Mucosa of rectum (tissue), 2 donors: Measurements from ENCODE around the gene TNIK.

ENCODE experiments used
- H3K27ac ChIP-seq, 2 donors: one replicate each; pipeline ENCODE4 v1.7.0; 2013; ENCODE audit warnings: inconsistent platforms in 2 of 2, low read depth in 2 of 2, low read length in 2 of 2
- H3K27me3 ChIP-seq, 2 donors: one replicate each; pipeline ENCODE4 v1.7.0; 2013; ENCODE audit warnings: low read length in 2 of 2; ENCODE audit not compliant: control insufficient read depth in 2 of 2, insufficient read depth in 2 of 2
- H3K36me3 ChIP-seq, 2 donors: one replicate each; pipeline ENCODE4 v1.7.0; 2013; ENCODE audit warnings: low read length in 2 of 2; ENCODE audit not compliant: control insufficient read depth in 2 of 2, insufficient read depth in 2 of 2
- H3K4me1 ChIP-seq, 2 donors: one replicate each; pipeline ENCODE4 v1.7.0; 2013; ENCODE audit warnings: low read length in 2 of 2, mild to moderate bottlenecking in 1 of 2; ENCODE audit not compliant: control insufficient read depth in 2 of 2, insufficient read depth in 2 of 2
- H3K4me3 ChIP-seq, 2 donors: one replicate each; pipeline ENCODE4 v1.7.0; 2013; ENCODE audit warnings: low read length in 2 of 2
- H3K9ac ChIP-seq, 2 donors: one replicate each; pipeline ENCODE4 v1.7.0; 2013; ENCODE audit warnings: low read length in 2 of 2, low read depth in 1 of 2, mild to moderate bottlenecking in 1 of 2
- H3K9me3 ChIP-seq, 2 donors: one replicate each; pipeline ENCODE4 v1.7.0; 2013; ENCODE audit warnings: low read length in 2 of 2; ENCODE audit not compliant: control insufficient read depth in 2 of 2
- donor health status: healthy.
- donor health status: Normal muscosa, but diverticular disease.

Gene TNIK

GRCh38 chr3:171065732-171066131 lies 394.5 kb downstream of the TNIK start:
- H3K27me3 ChIP-seq = no peaks in the 10 kb centered on the region
- no peaks in the 10 kb centered on the region for H3K4me1 ChIP-seq
- no peak overlapping the region for H3K27ac ChIP-seq
- no peak overlapping the region for H3K4me3 ChIP-seq
- H3K9me3 ChIP-seq = no peaks in the 10 kb centered on the region
- peaks cover 7 to 11% of the 10 kb centered on the region in 2 donors for H3K36me3 ChIP-seq
- no peak overlapping the region for H3K9ac ChIP-seq

DNA sequence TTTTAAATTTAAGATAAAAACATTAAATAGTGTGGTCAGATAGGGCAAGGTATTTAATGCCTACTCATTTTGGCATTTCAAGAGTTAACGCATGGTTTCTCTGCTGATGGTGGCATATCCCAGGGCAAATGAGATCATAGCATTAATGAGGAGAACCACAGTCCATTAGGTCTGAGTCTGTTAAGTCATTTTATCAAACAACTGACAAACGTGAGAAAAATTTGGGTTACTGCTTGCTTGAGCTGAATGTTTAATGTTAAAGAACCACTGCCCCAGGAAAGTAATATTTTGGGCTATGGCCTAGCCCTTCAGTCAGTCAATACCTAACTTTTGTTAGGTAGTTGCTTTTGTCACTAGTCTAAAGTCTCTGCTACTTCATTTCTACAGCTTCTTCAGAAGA lies 395.7 kb downstream of the TNIK start:
- Histone ChIP-seq H3K36me3 (peaks cover 7 to 11% of the 10 kb centered on the region in 2 donors), H3K27me3 (no peaks in the 10 kb centered on the region), H3K27ac (no peak overlapping the region), H3K9ac (no peak overlapping the region), H3K4me3 (no peak overlapping the region), H3K9me3 (no peaks in the 10 kb centered on the region), H3K4me1 (no peaks in the 10 kb centered on the region)

DNA sequence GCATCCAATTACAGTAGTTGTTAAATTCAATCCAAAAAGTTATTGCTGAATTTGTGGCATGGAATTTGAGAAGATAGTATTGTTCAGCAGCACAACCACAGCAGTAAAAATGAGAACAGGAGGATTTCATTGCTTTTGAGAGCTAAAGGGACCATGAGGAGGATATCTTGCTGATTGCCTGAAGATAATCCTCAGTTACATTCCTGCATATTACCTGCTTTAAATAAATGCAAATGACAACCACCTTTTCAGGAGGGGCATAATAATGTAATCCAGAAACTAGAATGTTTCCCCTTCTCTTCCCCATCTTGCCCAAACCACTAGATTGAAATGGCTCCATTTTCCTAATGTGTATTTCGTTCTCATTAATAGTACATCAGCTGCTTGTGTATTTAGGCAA lies 398.5 kb downstream of the TNIK start:
- no peak overlapping the region for H3K27ac ChIP-seq
- H3K27me3 ChIP-seq = no peaks in the 10 kb centered on the region
- H3K9me3 ChIP-seq = no peaks in the 10 kb centered on the region
- H3K9ac ChIP-seq = no peak overlapping the region
- H3K36me3 ChIP-seq = peaks cover 4 to 8% of the 10 kb centered on the region in 2 donors
- H3K4me1 ChIP-seq = peaks cover 0 to 7% of the 10 kb centered on the region in 2 donors
- H3K4me3 ChIP-seq = no peak overlapping the region

- Histone ChIP-seq H3K9me3 (no peaks in the 10 kb centered on the region), H3K36me3 (no peaks in the 10 kb centered on the region), H3K27ac (no peak overlapping the region), H3K4me3 (no peak overlapping the region), H3K27me3 (no peaks in the 10 kb centered on the region), H3K4me1 (peaks cover 0 to 7% of the 10 kb centered on the region in 2 donors), H3K9ac (no peak overlapping the region)
Observed at GRCh38 chr3:171059978-171060377, 400.2 kb downstream of the TNIK start.

DNA sequence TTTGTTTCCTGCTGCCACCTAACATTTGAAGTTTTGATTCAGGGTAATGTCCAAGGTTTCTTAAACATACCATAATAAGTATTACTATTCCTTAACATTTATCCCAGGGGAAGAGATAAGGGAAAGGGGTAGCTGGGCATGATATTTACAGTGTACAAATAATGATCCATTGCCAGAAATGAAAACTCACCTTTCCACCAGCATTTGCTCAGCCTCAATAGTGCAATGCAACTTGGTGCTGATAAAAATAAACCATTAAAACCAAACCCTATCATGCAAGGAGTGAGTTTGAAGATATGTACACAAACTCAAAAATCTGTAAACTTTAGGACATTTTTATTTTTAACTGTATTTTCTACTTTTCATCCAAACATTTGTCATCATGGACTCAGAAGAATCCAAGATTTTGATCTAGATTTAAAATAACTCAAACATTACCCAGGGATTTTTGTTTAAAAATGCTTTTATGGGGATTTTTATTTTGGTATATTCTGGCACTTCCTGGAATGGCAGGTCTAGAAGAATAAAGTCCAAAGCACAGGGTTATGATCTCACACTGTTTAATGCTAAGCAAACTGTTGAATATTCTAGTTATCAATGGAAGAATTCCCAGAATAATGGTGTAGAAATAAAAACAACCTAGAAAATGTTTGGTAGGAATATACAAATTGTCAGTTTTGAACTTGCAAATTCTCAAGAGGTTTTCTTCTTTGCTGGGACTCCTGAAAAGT lies 401.2 kb downstream of the TNIK start:
- Histone ChIP-seq H3K27me3 (no peaks in the 10 kb centered on the region), H3K36me3 (no peaks in the 10 kb centered on the region), H3K4me1 (peaks cover 0 to 7% of the 10 kb centered on the region in 2 donors), H3K27ac (no peak overlapping the region), H3K9ac (no peak overlapping the region), H3K4me3 (no peak overlapping the region), H3K9me3 (no peaks in the 10 kb centered on the region)

DNA sequence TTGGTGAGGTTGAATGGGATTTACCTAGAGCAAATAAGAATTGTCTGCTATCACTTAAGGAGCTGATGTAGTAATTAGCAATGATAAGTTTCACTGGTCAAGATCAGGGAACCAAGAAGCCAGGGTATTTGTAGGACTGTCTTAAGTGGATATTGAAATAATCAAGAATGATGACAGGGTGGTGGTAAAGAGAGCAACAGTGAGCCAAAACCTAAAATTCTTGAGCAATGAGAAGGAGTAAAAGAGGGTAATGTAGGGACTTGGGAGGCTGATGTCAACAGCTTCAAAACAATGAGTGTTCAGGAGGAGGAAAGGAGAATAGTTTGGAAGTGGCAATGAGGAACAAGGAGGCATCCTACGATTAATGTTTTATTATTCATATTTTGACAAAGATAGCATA lies 402.1 kb downstream of the TNIK start:
- Histone ChIP-seq H3K27ac (no peak overlapping the region), H3K36me3 (no peaks in the 10 kb centered on the region), H3K4me1 (peaks cover 0 to 7% of the 10 kb centered on the region in 2 donors), H3K9ac (no peak overlapping the region), H3K9me3 (no peaks in the 10 kb centered on the region), H3K27me3 (no peaks in the 10 kb centered on the region), H3K4me3 (no peak overlapping the region)

GRCh38 chr3:171057072-171057471 lies 403.1 kb downstream of the TNIK start:
- no peaks in the 10 kb centered on the region for H3K36me3 ChIP-seq
- H3K27me3 ChIP-seq = no peaks in the 10 kb centered on the region
- H3K27ac ChIP-seq = no peak overlapping the region
- H3K9me3 ChIP-seq = no peaks in the 10 kb centered on the region
- H3K9ac ChIP-seq = no peak overlapping the region
- H3K4me3 ChIP-seq = no peak overlapping the region
- peaks cover 0 to 7% of the 10 kb centered on the region in 2 donors for H3K4me1 ChIP-seq

GRCh38 chr3:171056528-171056927 lies 403.7 kb downstream of the TNIK start:
- H3K9me3 ChIP-seq = no peaks in the 10 kb centered on the region
- H3K36me3 ChIP-seq = no peaks in the 10 kb centered on the region
- no peak overlapping the region for H3K27ac ChIP-seq
- H3K4me1 ChIP-seq = peaks cover 0 to 7% of the 10 kb centered on the region in 2 donors
- no peaks in the 10 kb centered on the region for H3K27me3 ChIP-seq
- H3K9ac ChIP-seq = no peak overlapping the region
- no peak overlapping the region for H3K4me3 ChIP-seq

- Histone ChIP-seq H3K9ac (no peak overlapping the region), H3K4me1 (peaks cover 0 to 7% of the 10 kb centered on the region in 2 donors), H3K9me3 (no peaks in the 10 kb centered on the region), H3K4me3 (no peak overlapping the region), H3K27me3 (no peaks in the 10 kb centered on the region), H3K36me3 (no peaks in the 10 kb centered on the region), H3K27ac (no peak overlapping the region)
Observed at GRCh38 chr3:171055336-171056178, 404.6 kb downstream of the TNIK start.

DNA sequence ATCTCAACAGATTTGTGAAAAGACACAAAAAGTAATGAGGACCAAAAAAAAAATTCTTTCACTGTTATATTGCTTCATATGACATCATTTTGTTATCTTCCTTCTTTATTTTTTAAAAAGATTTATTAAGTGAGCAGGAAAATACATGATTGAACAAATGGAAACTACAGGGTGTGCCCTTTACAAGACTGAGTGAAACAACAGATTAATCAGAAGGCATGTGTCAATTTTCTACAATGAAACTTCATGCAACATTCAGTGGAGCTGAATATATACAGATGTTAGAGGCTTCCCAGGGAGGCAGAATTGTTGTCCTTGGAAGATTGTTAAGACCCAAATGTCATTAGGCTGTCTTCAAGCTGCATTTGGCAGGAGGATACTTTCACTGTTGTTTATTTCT lies 405.3 kb downstream of the TNIK start:
- Histone ChIP-seq H3K4me1 (peaks cover 0 to 7% of the 10 kb centered on the region in 2 donors), H3K4me3 (no peak overlapping the region), H3K36me3 (no peaks in the 10 kb centered on the region), H3K9ac (no peak overlapping the region), H3K27ac (no peak overlapping the region), H3K27me3 (no peaks in the 10 kb centered on the region), H3K9me3 (no peaks in the 10 kb centered on the region)
